ENCODE measurements around the gene OR9Q2. TPM values are rescaled to one million over a fixed set of nuclear protein-coding genes. Genes with fewer than 3 reads are reported as not detected.

Gene OR9Q2
- total RNA-seq, 1 experiment from 2014 or later: not detected

GRCh38 chr11:58164389-58164788 lies 24.5 kb upstream of the OR9Q2 start:
- no peak for DNase-seq (ENCODE audit: low spot score)
- BruUV-seq (replicated peaks): no TSS peak

GRCh38 chr11:58164990-58165389 lies 23.9 kb upstream of the OR9Q2 start:
- intact Hi-C loops (cut with micrococcal nuclease; ENCODE audit: unreplicated experiment): no loop called here
- no peaks in the 10 kb centered on the region for H3K36me3 ChIP-seq (ENCODE audit: insufficient read depth, low read length, poor library complexity, severe bottlenecking)
- no TSS peak for BruUV-seq (replicated peaks)
- H3K4me1 ChIP-seq (ENCODE audit: insufficient read depth, low read length, poor library complexity, severe bottlenecking): no peaks in the 10 kb centered on the region
- no peak for TF ChIP-seq EZH2 (IDR thresholded peaks at IDR 0.05; ENCODE audit: borderline replicate concordance, low read depth, low read length, poor library complexity, severe bottlenecking)
- TF ChIP-seq CTCF (conservative IDR thresholded peaks at IDR 0.05; ENCODE audit: low read depth, low read length): no peak
- no peak for DNase-seq (ENCODE audit: low spot score)
- H3K4me3 ChIP-seq (ENCODE audit: low read depth, low read length, poor library complexity, severe bottlenecking): no peak overlapping the region
- peaks cover 16% of the 10 kb centered on the region for H3K27me3 ChIP-seq (replicated peaks; ENCODE audit: insufficient read depth, low read depth, low read length, poor library complexity)
- H3K9me3 ChIP-seq (ENCODE audit: low read depth, low read length, poor library complexity, severe bottlenecking): no peaks in the 10 kb centered on the region
- ChIA-PET CTCF (no interaction called here), POLR2A (ENCODE audit: low non-redundant PET) (no interaction called here)
- H3K27ac ChIP-seq (ENCODE audit: low read depth, low read length, poor library complexity, severe bottlenecking): no peak overlapping the region

More at GRCh38 chr11:58164389-58164788, 24.5 kb upstream of the OR9Q2 start:
- peaks cover 16% of the 10 kb centered on the region for H3K27me3 ChIP-seq (replicated peaks; ENCODE audit: insufficient read depth, low read depth, low read length, poor library complexity)
- H3K9me3 ChIP-seq (ENCODE audit: low read depth, low read length, poor library complexity, severe bottlenecking): no peaks in the 10 kb centered on the region
- POLR2A ChIA-PET (ENCODE audit: low non-redundant PET): no interaction called here
- no peak overlapping the region for H3K4me3 ChIP-seq (ENCODE audit: low read depth, low read length, poor library complexity, severe bottlenecking)
- H3K27ac ChIP-seq (ENCODE audit: low read depth, low read length, poor library complexity, severe bottlenecking): no peak overlapping the region
- no peaks in the 10 kb centered on the region for H3K36me3 ChIP-seq (ENCODE audit: insufficient read depth, low read length, poor library complexity, severe bottlenecking)
- no peak for TF ChIP-seq EZH2 (IDR thresholded peaks at IDR 0.05; ENCODE audit: borderline replicate concordance, low read depth, low read length, poor library complexity, severe bottlenecking)
- no peak for TF ChIP-seq CTCF (conservative IDR thresholded peaks at IDR 0.05; ENCODE audit: low read depth, low read length)
- intact Hi-C loops (cut with micrococcal nuclease; ENCODE audit: unreplicated experiment): no loop called here
- H3K4me1 ChIP-seq (ENCODE audit: insufficient read depth, low read length, poor library complexity, severe bottlenecking): no peaks in the 10 kb centered on the region
- CTCF ChIA-PET: no interaction called here

GRCh38 chr11:58165504-58166106 lies 23.3 kb upstream of the OR9Q2 start:
- no peak for DNase-seq (ENCODE audit: low spot score)
- no TSS peak for BruUV-seq (replicated peaks)
- CTCF ChIA-PET: no interaction called here
- no peaks in the 10 kb centered on the region for H3K36me3 ChIP-seq (ENCODE audit: insufficient read depth, low read length, poor library complexity, severe bottlenecking)
- intact Hi-C loops (cut with micrococcal nuclease; ENCODE audit: unreplicated experiment): no loop called here
- no peak overlapping the region for H3K27ac ChIP-seq (ENCODE audit: low read depth, low read length, poor library complexity, severe bottlenecking)
- no peaks in the 10 kb centered on the region for H3K4me1 ChIP-seq (ENCODE audit: insufficient read depth, low read length, poor library complexity, severe bottlenecking)
- POLR2A ChIA-PET (ENCODE audit: low non-redundant PET): no interaction called here
- H3K4me3 ChIP-seq (ENCODE audit: low read depth, low read length, poor library complexity, severe bottlenecking): no peak overlapping the region
- H3K9me3 ChIP-seq (ENCODE audit: low read depth, low read length, poor library complexity, severe bottlenecking): no peaks in the 10 kb centered on the region
- peaks cover 16% of the 10 kb centered on the region for H3K27me3 ChIP-seq (replicated peaks; ENCODE audit: insufficient read depth, low read depth, low read length, poor library complexity)
- TF ChIP-seq EZH2 (IDR thresholded peaks at IDR 0.05; ENCODE audit: borderline replicate concordance, low read depth, low read length, poor library complexity, severe bottlenecking) (no peak), CTCF (conservative IDR thresholded peaks at IDR 0.05; ENCODE audit: low read depth, low read length) (no peak)
